ENCODE data around the gene TBCD. TPM values are rescaled to one million over a fixed set of nuclear protein-coding genes. Genes with fewer than 3 reads are reported as not detected.
A peak's percentile ranks its signal among the peaks of the same experiment; 100 is the strongest.

The TBCD gene
- total RNA-seq, 2 experiments from 2014 or later: 155 to 157 TPM

- CTCF ChIA-PET: interaction anchor here (0.6 to 1.6 kb wide), 5 partner anchors 10 to 314 kb away, joined by 3 to 6 read pairs (median 3); no protein-coding TSS in a partner anchor
- POLR2A ChIA-PET: interaction anchor here (0.6 kb wide), 1 partner anchor 55 kb away, joined by 9 read pairs; no protein-coding TSS in a partner anchor
- no peak for DNase-seq
- Mint-ChIP-seq H3K36me3 (ENCODE audit: low read depth) (peaks cover 28% of the 10 kb centered on the region), H3K9me3 (no peaks in the 10 kb centered on the region), H3K4me1 (peaks cover 36% of the 10 kb centered on the region), H3K4me3 (no peak overlapping the region), H3K27ac (peak overlapping the region; percentile 38), H3K27me3 (no peaks in the 10 kb centered on the region)
Measured at GRCh38 chr17:82907797-82908542, 156.1 kb downstream of the TBCD start.

GRCh38 chr17:82908543-82909160, 156.8 kb downstream of the TBCD start:
- Mint-ChIP-seq H3K4me3 (no peak overlapping the region), H3K4me1 (peaks cover 38% of the 10 kb centered on the region), H3K9me3 (no peaks in the 10 kb centered on the region), H3K27me3 (no peaks in the 10 kb centered on the region), H3K36me3 (ENCODE audit: low read depth) (peaks cover 24% of the 10 kb centered on the region), H3K27ac (no peak overlapping the region)
- DNase-seq: no peak
- CTCF ChIA-PET: interaction anchor here (1.0 to 1.6 kb wide), 3 partner anchors 9 to 291 kb away, joined by 3 to 6 read pairs (median 3); no protein-coding TSS in a partner anchor
- POLR2A ChIA-PET: interaction anchor here (0.6 kb wide), 1 partner anchor 55 kb away, joined by 9 read pairs; no protein-coding TSS in a partner anchor

- POLR2A ChIA-PET: interaction anchor here (0.6 kb wide), 1 partner anchor 26 kb away, joined by 3 read pairs; no protein-coding TSS in a partner anchor
- no peaks in the 10 kb centered on the region for H3K9me3 Mint-ChIP-seq
- peak overlapping the region; percentile 43 for H3K27ac Mint-ChIP-seq
- CTCF ChIA-PET: interaction anchor here (1.0 to 1.6 kb wide), 2 partner anchors 8 to 291 kb away, joined by 3 to 6 read pairs; no protein-coding TSS in a partner anchor
- no peaks in the 10 kb centered on the region for H3K27me3 Mint-ChIP-seq
- H3K4me3 Mint-ChIP-seq: no peak overlapping the region
- peaks cover 38% of the 10 kb centered on the region for H3K4me1 Mint-ChIP-seq
- H3K36me3 Mint-ChIP-seq (ENCODE audit: low read depth): peaks cover 24% of the 10 kb centered on the region
- DNase-seq: peak; percentile 24
Measured at GRCh38 chr17:82909322-82909904, 157.5 kb downstream of the TBCD start.

- peaks cover 42% of the 10 kb centered on the region for H3K4me1 Mint-ChIP-seq
- no peak for DNase-seq
- H3K27me3 Mint-ChIP-seq: no peaks in the 10 kb centered on the region
- peak overlapping the region; percentile 10 for H3K27ac Mint-ChIP-seq
- ChIA-PET CTCF (no interaction called here), POLR2A (no interaction called here)
- peaks cover 24% of the 10 kb centered on the region for H3K36me3 Mint-ChIP-seq (ENCODE audit: low read depth)
- no peaks in the 10 kb centered on the region for H3K9me3 Mint-ChIP-seq
- no peak overlapping the region for H3K4me3 Mint-ChIP-seq
Measured at GRCh38 chr17:82910041-82910481, 158.2 kb downstream of the TBCD start.

DNA sequence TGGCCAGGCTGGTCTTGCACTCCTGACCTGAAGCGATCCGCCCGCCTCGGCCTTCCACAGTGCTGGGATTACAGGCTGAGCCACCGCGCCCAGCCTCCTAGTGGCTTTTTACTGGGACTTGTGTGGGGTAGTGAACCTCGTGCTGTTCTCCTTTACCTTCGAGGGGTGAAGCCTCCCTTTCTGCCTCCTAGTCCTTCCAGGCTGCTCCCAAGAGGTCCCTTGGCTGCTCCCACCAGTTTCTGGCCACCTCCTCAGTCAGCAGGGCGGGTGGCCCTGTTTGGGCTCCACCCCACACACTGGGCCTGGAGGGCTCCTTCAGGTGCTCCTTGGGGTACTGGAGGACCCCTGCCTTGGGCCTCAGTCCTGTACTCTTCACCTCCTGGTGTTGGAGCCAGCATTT, 158.9 kb downstream of the TBCD start:
- H3K36me3 Mint-ChIP-seq (ENCODE audit: low read depth): peaks cover 28% of the 10 kb centered on the region
- ChIA-PET CTCF (no interaction called here), POLR2A (no interaction called here)
- no peaks in the 10 kb centered on the region for H3K27me3 Mint-ChIP-seq
- DNase-seq: no peak
- peaks cover 47% of the 10 kb centered on the region for H3K4me1 Mint-ChIP-seq
- H3K9me3 Mint-ChIP-seq: no peaks in the 10 kb centered on the region
- H3K4me3 Mint-ChIP-seq: no peak overlapping the region
- no peak overlapping the region for H3K27ac Mint-ChIP-seq

DNA sequence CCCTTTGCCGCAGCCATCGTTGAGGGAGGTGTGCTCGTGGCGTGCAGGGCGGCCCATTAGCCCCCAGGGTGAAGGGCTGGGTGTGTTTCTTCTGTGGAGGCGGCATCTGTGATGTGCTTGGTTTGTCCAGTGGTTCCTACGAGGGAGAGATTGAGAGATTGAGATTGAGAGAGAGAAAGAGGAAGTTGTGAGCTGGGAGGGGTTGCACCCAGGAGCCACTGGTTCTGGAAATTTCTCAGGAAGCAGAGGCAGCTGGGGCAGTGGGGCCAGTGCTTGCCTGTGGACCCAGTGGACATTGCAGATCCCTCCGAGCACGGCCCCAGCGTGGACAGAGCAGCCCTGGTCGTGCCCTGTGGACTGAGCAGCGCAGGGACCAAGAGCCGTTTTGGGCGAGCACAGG, 160.0 kb downstream of the TBCD start:
- POLR2A ChIA-PET: no interaction called here
- DNase-seq: no peak
- Mint-ChIP-seq H3K4me1 (peaks cover 47% of the 10 kb centered on the region), H3K27ac (peak overlapping the region; percentile 65), H3K27me3 (no peaks in the 10 kb centered on the region), H3K4me3 (no peak overlapping the region), H3K9me3 (no peaks in the 10 kb centered on the region), H3K36me3 (ENCODE audit: low read depth) (peaks cover 31% of the 10 kb centered on the region)
- CTCF ChIA-PET: interaction anchor here (0.6 to 1.5 kb wide), 5 partner anchors 9 to 186 kb away, joined by 3 to 6 read pairs (median 4); no protein-coding TSS in a partner anchor

DNA sequence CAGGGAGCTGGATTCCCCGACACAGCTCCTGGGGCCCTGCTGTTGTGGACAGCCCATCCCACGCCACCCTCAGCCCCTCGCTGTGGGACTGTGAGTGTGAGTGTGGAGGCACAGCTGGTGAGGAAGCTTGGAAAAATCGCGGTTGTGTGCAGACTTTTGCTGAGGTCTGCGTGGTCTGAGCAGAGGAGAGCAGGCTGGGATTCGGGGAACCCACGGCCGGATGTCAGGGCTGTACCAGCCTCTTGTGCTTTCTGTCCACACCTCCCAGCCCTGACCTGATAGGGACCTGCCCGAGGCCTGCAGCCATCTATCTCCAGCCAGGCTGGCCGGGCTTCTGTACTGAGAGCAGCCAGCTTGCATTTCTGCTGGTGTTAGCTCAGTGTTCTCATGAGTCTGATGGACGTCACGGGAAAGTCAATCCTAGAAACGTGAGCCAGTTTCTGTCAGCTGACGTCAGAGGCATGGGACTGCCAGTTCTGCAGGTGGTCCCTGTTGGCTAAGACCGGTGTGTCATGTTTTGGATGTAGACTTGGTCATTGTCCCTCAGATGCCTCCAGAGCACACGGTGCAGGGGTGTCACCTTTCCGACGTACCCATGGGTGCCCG, 160.7 kb downstream of the TBCD start:
- ChIA-PET POLR2A (no interaction called here), CTCF (interaction anchor here (0.8 to 1.5 kb wide), 6 partner anchors 10 to 185 kb away, joined by 3 to 6 read pairs (median 4); no protein-coding TSS in a partner anchor)
- Mint-ChIP-seq H3K27ac (no peak overlapping the region), H3K4me1 (peaks cover 42% of the 10 kb centered on the region), H3K27me3 (no peaks in the 10 kb centered on the region), H3K36me3 (ENCODE audit: low read depth) (peaks cover 30% of the 10 kb centered on the region), H3K4me3 (no peak overlapping the region), H3K9me3 (no peaks in the 10 kb centered on the region)
- DNase-seq: no peak

- Mint-ChIP-seq H3K9me3 (no peaks in the 10 kb centered on the region), H3K4me1 (peaks cover 37% of the 10 kb centered on the region), H3K27ac (no peak overlapping the region), H3K4me3 (no peak overlapping the region), H3K27me3 (no peaks in the 10 kb centered on the region), H3K36me3 (ENCODE audit: low read depth) (peaks cover 25% of the 10 kb centered on the region)
- ChIA-PET POLR2A (interaction anchor here (0.5 kb wide), 1 partner anchor 133 kb away, joined by 7 read pairs; no protein-coding TSS in a partner anchor), CTCF (interaction anchor here (0.6 to 1.5 kb wide), 5 partner anchors 11 to 293 kb away, joined by 3 to 5 read pairs (median 4); no protein-coding TSS in a partner anchor)
- no peak for DNase-seq
Measured at GRCh38 chr17:82913304-82914043, 161.6 kb downstream of the TBCD start.

DNA sequence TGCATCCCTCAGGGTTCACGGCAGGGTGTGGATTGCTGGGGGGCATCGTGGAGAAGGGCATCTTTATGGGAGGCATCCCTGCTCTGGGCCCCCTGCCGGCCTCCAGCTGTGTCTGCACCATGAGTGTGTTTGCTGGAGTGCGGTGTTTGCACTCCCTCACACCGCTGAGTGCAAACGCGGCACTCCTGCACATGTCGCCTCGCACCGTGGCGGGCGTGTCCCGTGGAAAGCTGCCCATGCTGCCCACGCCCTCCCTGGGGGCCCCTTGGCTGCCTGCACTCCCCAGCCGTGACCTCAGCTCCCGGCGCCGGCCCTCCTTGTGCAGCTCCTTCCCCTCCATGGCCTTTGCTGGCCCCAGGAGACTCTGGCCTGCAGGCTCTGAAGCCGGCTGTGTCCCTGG, 162.5 kb downstream of the TBCD start:
- no peak for DNase-seq
- H3K4me3 Mint-ChIP-seq: no peak overlapping the region
- H3K27me3 Mint-ChIP-seq: no peaks in the 10 kb centered on the region
- H3K9me3 Mint-ChIP-seq: no peaks in the 10 kb centered on the region
- CTCF ChIA-PET: interaction anchor here (1.0 to 1.2 kb wide), 2 partner anchors 22 to 133 kb away, joined by 3 to 5 read pairs; no protein-coding TSS in a partner anchor
- H3K36me3 Mint-ChIP-seq (ENCODE audit: low read depth): peaks cover 23% of the 10 kb centered on the region
- no peak overlapping the region for H3K27ac Mint-ChIP-seq
- POLR2A ChIA-PET: no interaction called here
- peaks cover 31% of the 10 kb centered on the region for H3K4me1 Mint-ChIP-seq

GRCh38 chr17:82915010-82915756, 163.3 kb downstream of the TBCD start:
- POLR2A ChIA-PET: no interaction called here
- H3K27ac Mint-ChIP-seq: no peak overlapping the region
- no peak overlapping the region for H3K4me3 Mint-ChIP-seq

GRCh38 chr17:82915757-82916027, 163.8 kb downstream of the TBCD start:
- ChIA-PET POLR2A (no interaction called here), CTCF (interaction anchor here (1.0 kb wide), 1 partner anchor 43 kb away, joined by 4 read pairs; no protein-coding TSS in a partner anchor)
- Mint-ChIP-seq H3K36me3 (ENCODE audit: low read depth) (peaks cover 23% of the 10 kb centered on the region), H3K4me3 (no peak overlapping the region), H3K27ac (no peak overlapping the region), H3K4me1 (peaks cover 24% of the 10 kb centered on the region), H3K9me3 (no peaks in the 10 kb centered on the region), H3K27me3 (no peaks in the 10 kb centered on the region)
- DNase-seq: no peak

More at GRCh38 chr17:82915010-82915756, 163.3 kb downstream of the TBCD start:
- Mint-ChIP-seq H3K4me1 (peaks cover 24% of the 10 kb centered on the region), H3K9me3 (no peaks in the 10 kb centered on the region), H3K36me3 (ENCODE audit: low read depth) (peaks cover 23% of the 10 kb centered on the region), H3K27me3 (no peaks in the 10 kb centered on the region)
- CTCF ChIA-PET: interaction anchor here (1.0 kb wide), 1 partner anchor 23 kb away, joined by 3 read pairs; no protein-coding TSS in a partner anchor
- no peak for DNase-seq
